ENCODE data around the gene GNA12.
"Not testable (repeated sequence)": the region's sequence is repeated elsewhere in the genome, so short reads cannot be mapped to it uniquely, and the experiment has no call there.

The GNA12 gene

DNA sequence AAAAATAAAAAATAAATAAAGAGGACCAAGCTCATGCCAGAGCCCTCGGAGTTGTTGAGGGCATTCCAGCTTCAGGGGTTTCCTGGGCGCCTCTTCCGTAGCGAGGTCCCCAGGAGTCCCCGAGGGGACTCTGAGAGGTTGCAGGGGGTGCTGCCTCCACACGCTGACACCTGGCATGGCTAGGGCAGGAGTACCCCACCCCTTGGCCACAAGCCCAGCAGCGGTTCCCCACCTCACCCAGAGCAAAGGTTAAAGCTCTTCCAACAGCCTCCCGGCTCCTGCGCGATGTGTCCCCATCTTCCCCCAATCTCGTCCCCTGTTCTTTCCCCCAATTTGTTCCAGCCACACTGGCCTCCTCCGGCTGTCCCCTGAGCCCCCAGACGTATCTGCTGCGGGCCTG lies 151.6 kb downstream of the GNA12 start:
- in situ Hi-C loops (cut with MboI; ENCODE audit: low pct_unique_long_range_greater_than_20kb, low sequenced_read_pairs): no loop called here
- DNase-seq: no peak

- DNase-seq; in situ Hi-C loops (cut with MboI; ENCODE audit: low pct_unique_long_range_greater_than_20kb, low sequenced_read_pairs): not testable (repeated sequence)
Observed at GRCh38 chr7:2691932-2692439, 152.1 kb downstream of the GNA12 start.

- in situ Hi-C loops (cut with MboI; ENCODE audit: low pct_unique_long_range_greater_than_20kb, low sequenced_read_pairs): no loop called here
- no peak for DNase-seq
Observed at GRCh38 chr7:2691011-2691707, 152.9 kb downstream of the GNA12 start.

DNA sequence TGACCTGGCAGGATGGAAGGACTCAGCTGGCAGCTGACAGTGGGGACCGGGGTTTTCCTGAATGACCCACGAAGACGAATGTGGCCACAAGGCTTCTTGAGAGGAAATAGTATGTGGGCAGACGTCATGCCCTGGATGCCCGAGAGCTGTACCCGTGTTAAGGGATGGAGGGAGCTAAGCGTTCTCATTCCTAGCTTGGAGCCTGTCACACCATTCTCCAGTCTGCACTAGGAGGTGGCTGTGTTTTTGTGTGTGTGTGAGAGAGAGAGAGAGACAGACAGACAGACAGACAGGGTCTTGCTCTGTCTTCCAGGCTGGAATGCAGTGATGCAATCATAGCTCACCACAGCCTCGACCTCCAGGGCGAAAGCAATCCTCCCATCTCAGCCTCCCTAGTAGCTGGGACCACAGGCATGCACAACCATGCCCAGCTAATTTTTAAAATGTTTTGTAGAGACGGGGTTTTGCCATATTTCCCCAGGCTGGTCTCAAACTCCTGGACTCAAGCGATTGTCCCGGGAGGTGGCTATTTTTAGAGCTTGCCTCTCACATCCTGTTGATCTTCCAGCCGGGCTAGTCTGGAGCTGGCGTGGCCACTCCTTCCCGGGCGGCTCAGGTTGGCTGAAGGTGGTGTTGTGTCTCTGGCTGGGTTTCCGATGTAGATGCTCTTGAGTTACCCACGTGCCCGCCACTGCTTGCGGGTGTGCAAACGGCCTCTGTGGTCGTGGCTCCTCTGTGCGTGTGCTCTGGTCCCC lies 154.0 kb downstream of the GNA12 start:
- in situ Hi-C loops (cut with MboI; ENCODE audit: low pct_unique_long_range_greater_than_20kb, low sequenced_read_pairs): no loop called here
- DNase-seq: no peak

- DNase-seq: no peak
- in situ Hi-C loops (cut with MboI; ENCODE audit: low pct_unique_long_range_greater_than_20kb, low sequenced_read_pairs): no loop called here
Observed at GRCh38 chr7:2689343-2689847, 154.7 kb downstream of the GNA12 start.

DNA sequence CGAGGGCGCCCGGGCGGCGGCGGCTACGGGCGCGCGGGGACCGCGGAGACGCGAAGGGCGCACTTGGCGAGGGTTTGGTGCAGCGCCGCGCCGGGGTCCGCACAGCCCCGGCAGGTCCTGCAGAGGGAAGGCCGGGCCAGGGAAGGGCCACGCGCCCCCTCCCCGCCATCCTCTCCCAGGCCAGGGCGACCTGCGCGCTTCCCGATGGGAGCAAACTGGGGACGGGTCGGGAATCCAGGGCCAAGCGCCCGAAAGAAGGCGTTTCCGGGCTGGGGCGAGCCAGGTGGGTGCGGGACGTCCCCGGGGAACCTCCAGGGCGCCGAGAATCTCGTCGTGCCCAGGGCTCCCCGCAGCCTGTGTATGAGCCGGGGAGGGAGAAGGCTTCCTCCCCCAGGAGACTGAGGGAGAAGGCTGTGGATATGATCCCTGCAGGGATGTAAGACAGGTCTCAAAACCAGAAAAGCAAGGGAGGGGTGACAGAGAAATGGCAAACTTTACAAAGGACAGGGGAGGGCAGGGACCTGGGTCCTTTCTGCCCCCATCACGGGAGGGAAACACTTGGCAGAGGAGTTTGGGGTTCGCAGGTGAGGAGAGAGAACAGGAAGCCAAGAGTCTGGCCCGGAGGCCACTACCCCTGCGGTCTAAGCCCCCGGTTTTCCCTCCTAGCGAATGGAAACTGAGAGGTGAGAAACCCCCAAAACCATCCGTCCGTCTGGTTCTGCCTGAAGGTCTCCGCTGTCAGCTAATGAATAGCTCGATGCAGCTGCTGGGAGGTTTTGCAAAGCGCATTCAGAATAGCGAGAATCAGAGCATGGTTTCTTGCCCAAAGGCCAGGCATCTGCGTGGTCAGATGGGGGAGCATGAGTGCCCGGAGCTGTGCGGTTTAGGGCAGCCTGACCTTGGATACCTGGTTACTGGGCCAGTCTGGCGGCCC lies 155.4 kb downstream of the GNA12 start:
- in situ Hi-C loops (cut with MboI; ENCODE audit: low pct_unique_long_range_greater_than_20kb, low sequenced_read_pairs): no loop called here
- DNase-seq: no peak

DNA sequence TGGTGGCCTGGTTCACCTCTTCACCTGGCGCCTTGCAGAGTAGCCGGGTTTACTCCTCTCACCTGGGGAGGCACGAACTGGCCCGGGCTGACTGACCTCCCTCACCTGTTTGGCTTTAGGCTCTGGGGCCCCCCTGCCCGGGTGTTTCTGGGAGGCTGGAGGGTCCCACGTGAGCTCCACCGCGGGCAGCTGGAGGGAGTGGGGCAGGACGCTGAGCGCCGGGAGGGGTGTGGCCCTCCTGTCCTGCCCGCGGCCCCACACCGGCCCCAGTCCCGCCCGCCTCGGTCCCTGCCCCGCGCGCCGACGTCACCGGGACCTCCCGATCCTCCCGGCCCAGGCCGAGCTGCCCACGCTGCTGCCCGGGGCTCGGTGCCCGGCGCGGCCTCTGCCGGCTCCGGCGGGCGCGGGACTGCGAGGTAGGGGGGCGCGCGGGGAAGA lies 156.2 kb downstream of the GNA12 start, which contains the start of gene AMZ1:
Gene AMZ1, plus strand, starts transcription at position 322 of the 438 bp plus-strand sequence. CDS start 12,250 bp downstream, outside the sequence.
- no peak for DNase-seq

DNA sequence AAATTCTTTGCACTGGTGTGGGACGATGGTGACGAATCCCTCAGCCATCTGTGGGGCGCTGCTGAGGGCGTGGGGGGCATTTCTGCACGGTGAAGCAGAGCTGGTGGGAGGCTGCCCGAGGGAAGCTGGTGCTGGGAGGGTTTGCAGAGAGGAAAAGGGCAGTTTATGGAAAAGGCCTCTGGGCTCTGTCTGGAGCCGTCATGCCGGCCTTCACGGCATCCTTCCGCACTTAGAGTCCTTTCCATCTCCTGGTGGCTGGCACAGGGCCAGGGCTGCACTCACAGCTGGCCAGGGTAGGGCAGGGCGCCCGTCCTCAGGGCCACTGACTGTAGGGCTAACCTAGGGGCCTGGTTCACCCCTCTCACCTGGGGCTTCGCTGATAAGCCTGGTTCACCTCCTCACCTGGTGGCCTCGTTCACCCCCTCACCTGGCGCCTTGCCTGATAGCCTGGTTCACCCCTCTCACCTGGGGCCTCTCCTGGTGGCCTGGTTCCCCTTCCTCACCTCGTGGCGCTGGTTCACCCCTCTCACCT lies 156.7 kb downstream of the GNA12 start:
- DNase-seq: no peak

More for the DNA sequence above, 156.2 kb downstream of the GNA12 start, which contains the start of gene AMZ1:
- in situ Hi-C loops (cut with MboI; ENCODE audit: low pct_unique_long_range_greater_than_20kb, low sequenced_read_pairs): no loop called here

DNA sequence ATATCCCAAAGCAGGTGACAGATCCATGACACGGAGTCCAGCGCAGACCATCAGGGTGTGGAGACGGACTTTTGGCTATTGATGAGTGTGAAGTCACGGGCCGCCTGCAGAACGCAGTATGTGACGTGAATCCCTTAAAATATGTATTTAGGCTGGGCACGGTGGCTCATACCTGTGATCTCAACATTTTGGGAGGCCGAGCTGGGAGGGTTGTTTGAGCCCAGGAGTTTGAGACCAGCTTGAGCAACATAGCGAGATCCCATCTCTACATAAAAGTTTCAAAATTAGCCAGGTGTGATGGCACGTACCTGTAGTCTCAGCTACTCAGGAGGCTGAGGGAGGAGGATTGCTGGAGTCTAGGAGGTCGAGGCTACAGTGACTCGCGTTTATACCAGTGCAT lies 158.0 kb downstream of the GNA12 start:
- in situ Hi-C loops (cut with MboI; ENCODE audit: low pct_unique_long_range_greater_than_20kb, low sequenced_read_pairs): no loop called here
- DNase-seq: no peak

More for the DNA sequence above, 156.7 kb downstream of the GNA12 start:
- in situ Hi-C loops (cut with MboI; ENCODE audit: low pct_unique_long_range_greater_than_20kb, low sequenced_read_pairs): no loop called here

DNA sequence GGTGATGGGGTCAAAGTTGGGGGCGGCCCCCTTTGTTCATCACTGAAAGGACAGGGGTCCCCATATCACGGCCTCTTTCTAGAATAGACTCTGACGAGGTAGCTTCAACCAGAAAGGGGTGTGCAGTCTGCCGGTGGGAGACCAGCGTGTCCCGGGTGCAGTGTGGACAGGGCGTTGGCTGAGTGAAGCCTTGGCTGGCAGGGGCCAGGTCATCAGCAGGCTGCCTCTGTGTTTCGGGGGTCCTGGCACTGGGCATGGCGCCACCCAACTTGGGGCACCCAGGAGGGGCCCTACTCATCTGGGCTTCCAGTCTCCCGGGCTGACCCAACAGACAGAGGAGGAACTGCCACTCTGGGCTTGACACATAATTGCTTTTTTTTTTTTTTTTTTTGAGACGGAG lies 159.6 kb downstream of the GNA12 start:
- in situ Hi-C loops (cut with MboI; ENCODE audit: low pct_unique_long_range_greater_than_20kb, low sequenced_read_pairs): no loop called here
- no peak for DNase-seq

DNA sequence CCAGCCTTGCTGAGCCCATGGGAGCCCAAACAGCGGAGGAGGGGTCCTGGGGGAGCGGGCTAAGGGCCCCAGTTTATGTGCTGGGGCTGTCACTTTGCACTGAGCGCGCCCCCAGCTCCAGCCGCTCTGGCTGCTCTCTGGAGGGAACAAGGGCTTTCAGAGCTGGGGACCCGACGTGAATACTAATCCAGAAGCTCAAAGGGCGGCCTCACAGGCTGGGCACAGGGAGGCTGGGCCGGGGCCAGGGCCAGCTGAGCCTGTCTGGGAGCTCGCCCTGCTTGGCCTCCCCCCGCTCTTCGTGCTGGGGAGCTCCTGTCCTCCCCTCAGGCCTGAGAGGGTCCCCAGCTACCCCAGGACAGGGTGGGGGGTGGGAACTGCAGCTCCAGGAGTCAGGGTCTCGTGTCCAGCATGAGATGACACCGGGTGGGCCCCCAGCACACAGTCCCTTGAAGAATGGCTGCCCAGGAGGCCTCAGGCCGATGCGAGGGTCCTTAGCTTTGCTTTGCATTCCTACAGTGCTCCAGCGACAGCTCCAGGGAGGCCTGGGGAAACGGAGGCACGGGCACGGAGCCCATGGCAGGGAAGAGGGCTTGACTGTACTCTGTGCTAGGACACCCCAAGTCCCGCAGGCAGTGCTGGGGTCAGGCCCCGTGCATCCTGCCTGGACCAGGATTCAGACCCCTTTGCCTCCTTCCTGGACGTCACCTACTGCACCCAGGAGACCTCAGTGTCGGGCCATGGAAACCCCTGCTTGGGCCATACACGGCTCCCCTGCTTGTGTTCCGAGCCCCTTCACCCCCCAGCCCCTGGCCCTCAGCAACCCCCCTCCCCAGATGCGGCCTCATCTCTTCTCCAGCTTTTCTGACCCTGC lies 161.9 kb downstream of the GNA12 start:
- in situ Hi-C loops (cut with MboI; ENCODE audit: low pct_unique_long_range_greater_than_20kb, low sequenced_read_pairs): no loop called here

DNA sequence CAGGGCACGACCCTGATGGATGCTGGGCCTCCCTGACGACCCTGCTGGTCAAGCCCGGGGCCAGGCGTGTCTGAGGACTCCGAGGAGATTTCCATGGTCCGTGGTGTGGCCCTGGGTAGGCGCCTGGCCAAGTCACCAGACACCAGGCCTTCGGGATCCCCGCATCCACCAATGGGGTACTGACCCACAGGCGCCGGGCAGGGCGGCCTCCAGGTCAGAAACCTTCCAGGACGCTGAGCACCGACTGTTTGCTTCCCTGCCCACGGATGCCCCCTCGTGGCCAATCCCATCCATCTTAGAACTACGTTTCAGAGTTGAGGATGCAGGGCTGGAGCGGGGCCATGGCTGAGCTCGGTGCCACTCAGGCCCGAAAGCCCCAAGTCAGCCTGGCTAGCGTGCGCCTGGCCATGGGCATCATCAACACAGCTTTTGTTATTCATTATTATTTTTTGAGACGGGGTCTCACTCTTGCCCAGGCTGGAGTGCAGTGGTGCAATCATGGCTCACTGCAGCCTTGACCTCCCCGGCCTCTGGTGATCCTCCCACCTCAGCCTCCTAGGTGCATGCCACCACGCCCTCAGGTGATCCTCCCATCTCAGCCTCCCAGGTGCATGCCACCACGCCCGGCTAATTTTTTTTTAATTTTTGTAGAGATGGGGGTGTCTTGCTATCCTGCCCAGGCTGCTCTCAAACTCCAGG lies 163.2 kb downstream of the GNA12 start:
- in situ Hi-C loops (cut with MboI; ENCODE audit: low pct_unique_long_range_greater_than_20kb, low sequenced_read_pairs): no loop called here
- peak; percentile 60 for DNase-seq

More for the DNA sequence above, 161.9 kb downstream of the GNA12 start:
- no peak for DNase-seq

GRCh38 chr7:2680256-2680655 lies 163.9 kb downstream of the GNA12 start:
- DNase-seq: no peak
- in situ Hi-C loops (cut with MboI; ENCODE audit: low pct_unique_long_range_greater_than_20kb, low sequenced_read_pairs): no loop called here

- DNase-seq; in situ Hi-C loops (cut with MboI; ENCODE audit: low pct_unique_long_range_greater_than_20kb, low sequenced_read_pairs): not testable (repeated sequence)
Observed at GRCh38 chr7:2679135-2680127, 164.7 kb downstream of the GNA12 start.

DNA sequence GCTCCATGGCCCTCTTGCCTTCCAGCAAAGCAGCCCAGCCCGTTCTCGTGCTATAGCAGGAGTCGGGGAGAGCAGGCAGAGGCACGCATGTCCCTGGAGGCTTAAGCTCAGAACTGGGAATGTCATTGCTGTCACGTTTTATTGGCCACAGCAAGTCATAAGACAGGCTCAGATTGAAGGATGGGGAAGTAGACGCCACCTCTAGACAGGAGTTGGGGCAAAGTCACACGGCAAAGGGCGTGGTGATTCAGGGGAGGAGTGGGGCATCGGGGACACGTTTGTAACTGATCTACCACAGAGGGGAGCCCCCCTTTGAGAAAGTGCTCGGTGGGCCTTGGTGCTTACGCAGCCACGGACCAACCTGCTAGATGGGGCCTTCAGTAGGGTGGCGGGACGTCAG lies 165.7 kb downstream of the GNA12 start:
- DNase-seq; in situ Hi-C loops (cut with MboI; ENCODE audit: low pct_unique_long_range_greater_than_20kb, low sequenced_read_pairs): not testable (repeated sequence)

Measured in KBM-7 (cell line).